Neural cell (in vitro differentiated cells): ENCODE data around the gene FUBP1. TPM values are rescaled to one million over a fixed set of nuclear protein-coding genes. Genes with fewer than 3 reads are reported as not detected.
"Not testable (repeated sequence)": the region's sequence is repeated elsewhere in the genome, so short reads cannot be mapped to it uniquely, and the experiment has no call there.

ENCODE experiments used
- H2AFZ ChIP-seq: fragments of 200-600, 300-800 bp; sonication (generic), shearing (Covaris generic); 2 replicates; pipeline ENCODE4 v1.6.0; 2014; ENCODE audit warnings: low read depth, mild to moderate bottlenecking, antibody characterized with exemption, low read length, moderate library complexity
- H3F3A ChIP-seq: fragments of 200-600 bp; shearing (Covaris generic); 2 replicates; pipeline ENCODE4 v1.6.1; 2016; ENCODE audit warnings: mild to moderate bottlenecking, moderate library complexity, mixed read lengths, antibody characterized with exemption, low read length; ENCODE audit not compliant: insufficient read depth, poor library complexity, severe bottlenecking
- H3K27ac ChIP-seq: fragments of 200-600, 300-800 bp; sonication (generic), shearing (Covaris generic); 2 replicates; pipeline ENCODE4 v1.5.1; 2014; ENCODE audit warnings: mild to moderate bottlenecking, low read length, moderate library complexity
- H3K27me3 ChIP-seq: fragments of 300-800, 200-600 bp; sonication (generic), shearing (Covaris generic); 2 replicates; pipeline ENCODE4 v1.6.0; 2014; ENCODE audit warnings: mild to moderate bottlenecking, low read depth, low read length, moderate library complexity; ENCODE audit not compliant: insufficient read depth
- H3K36me3 ChIP-seq: fragments of 300-800, 200-600 bp; sonication (generic), shearing (Covaris generic); 2 replicates; pipeline ENCODE4 v1.5.1; 2014; ENCODE audit warnings: mild to moderate bottlenecking, antibody characterized with exemption, low read length, moderate library complexity; ENCODE audit not compliant: insufficient read depth
- H3K4me2 ChIP-seq: fragments of 300-800, 200-600 bp; sonication (generic), shearing (Covaris generic); 2 replicates; pipeline ENCODE4 v1.6.0; 2014; ENCODE audit warnings: mild to moderate bottlenecking, low read length
- H3K4me3 ChIP-seq: fragments of 300-800, 200-600 bp; sonication (generic), shearing (Covaris generic); 2 replicates; pipeline ENCODE4 v1.5.1; 2014; ENCODE audit warnings: mild to moderate bottlenecking, low read length, moderate library complexity
- H3K79me2 ChIP-seq: fragments of 200-600 bp; shearing (Covaris generic); replicated peaks from 2 replicates; pipeline ENCODE4 v1.6.0; 2014; ENCODE audit warnings: mild to moderate bottlenecking, low read length, moderate library complexity; ENCODE audit not compliant: insufficient read depth
- H3K9ac ChIP-seq: fragments of 300-800, 200-600 bp; sonication (generic), shearing (Covaris generic); 2 replicates; pipeline ENCODE4 v1.6.1; 2016; ENCODE audit warnings: mild to moderate bottlenecking, low read length, mixed read lengths
- H3K9me2 ChIP-seq: fragments of 200-600 bp; shearing (Covaris generic); 2 replicates; pipeline ENCODE4 v1.6.1; 2016; ENCODE audit warnings: mild to moderate bottlenecking, low read length, mixed read lengths; ENCODE audit not compliant: insufficient read depth
- H3K9me3 ChIP-seq: fragments of 200-600, 300-800 bp; sonication (generic), shearing (Covaris generic); 2 replicates; pipeline ENCODE4 v1.6.1; 2016; ENCODE audit warnings: mild to moderate bottlenecking, mixed run types, low read length, moderate library complexity, mixed read lengths
- H4K20me1 ChIP-seq: fragments of 200-600 bp; shearing (Covaris generic); 2 replicates; pipeline ENCODE4 v1.6.1; 2016; ENCODE audit warnings: mild to moderate bottlenecking, mixed run types; ENCODE audit not compliant: insufficient read depth
- EP300 ChIP-seq: fragments of 450-650 bp; conservative IDR thresholded peaks from 2 replicates; pipeline ENCODE4 v1.6.1; 2014; ENCODE audit warnings: antibody characterized with exemption, mild to moderate bottlenecking, moderate library complexity; ENCODE audit not compliant: poor library complexity, severe bottlenecking
- EZH2 ChIP-seq: fragments of 200-600, 300-800 bp; shearing (Covaris generic), sonication (generic); IDR thresholded peaks from 2 replicates; pipeline ENCODE4 v1.6.1; 2014; ENCODE audit warnings: antibody characterized with exemption, low read length, borderline replicate concordance, mild to moderate bottlenecking; ENCODE audit not compliant: insufficient read depth, poor library complexity, severe bottlenecking
- MXI1 ChIP-seq: fragments of 450-650 bp; conservative IDR thresholded peaks from 2 replicates; pipeline ENCODE4 v1.6.1; 2014; ENCODE audit warnings: antibody characterized with exemption, mild to moderate bottlenecking; ENCODE audit not compliant: poor library complexity, severe bottlenecking
- POLR2AphosphoS5 ChIP-seq: IDR thresholded peaks from 2 replicates; pipeline ENCODE4 v1.6.1; 2012
- RAD21 ChIP-seq: fragments of 450-650 bp; conservative IDR thresholded peaks from 2 replicates; pipeline ENCODE4 v1.6.1; 2014; ENCODE audit warnings: antibody characterized with exemption, mild to moderate bottlenecking, moderate library complexity
- SMC3 ChIP-seq: fragments of 450-650 bp; conservative IDR thresholded peaks from 2 replicates; pipeline ENCODE4 v1.6.1; 2014; ENCODE audit warnings: antibody characterized with exemption, mild to moderate bottlenecking, moderate library complexity; ENCODE audit not compliant: poor library complexity
- TAF1 ChIP-seq: IDR thresholded peaks from 2 replicates; pipeline ENCODE4 v1.6.1; 2012; ENCODE audit warnings: low read depth
- polyA plus RNA-seq: library from polyadenylated mRNA; depleted of rRNA; stranded (reverse); fragments of >200 nt; gene quantifications from 2 replicates; pipeline ENCODE4 v1.2.3, GENCODE V29; 2014
- TF ChIP-seq, protein P1 (sequence below): fragments of 450-650 bp; IDR thresholded peaks from 2 replicates; pipeline ENCODE4 v1.5.1; 2014; ENCODE audit warnings: antibody characterized with exemption, mild to moderate bottlenecking, moderate library complexity; ENCODE audit not compliant: poor library complexity, severe bottlenecking

Gene FUBP1
- polyA plus RNA-seq, 1 donor from 2014 or later = 630 TPM

DNA sequence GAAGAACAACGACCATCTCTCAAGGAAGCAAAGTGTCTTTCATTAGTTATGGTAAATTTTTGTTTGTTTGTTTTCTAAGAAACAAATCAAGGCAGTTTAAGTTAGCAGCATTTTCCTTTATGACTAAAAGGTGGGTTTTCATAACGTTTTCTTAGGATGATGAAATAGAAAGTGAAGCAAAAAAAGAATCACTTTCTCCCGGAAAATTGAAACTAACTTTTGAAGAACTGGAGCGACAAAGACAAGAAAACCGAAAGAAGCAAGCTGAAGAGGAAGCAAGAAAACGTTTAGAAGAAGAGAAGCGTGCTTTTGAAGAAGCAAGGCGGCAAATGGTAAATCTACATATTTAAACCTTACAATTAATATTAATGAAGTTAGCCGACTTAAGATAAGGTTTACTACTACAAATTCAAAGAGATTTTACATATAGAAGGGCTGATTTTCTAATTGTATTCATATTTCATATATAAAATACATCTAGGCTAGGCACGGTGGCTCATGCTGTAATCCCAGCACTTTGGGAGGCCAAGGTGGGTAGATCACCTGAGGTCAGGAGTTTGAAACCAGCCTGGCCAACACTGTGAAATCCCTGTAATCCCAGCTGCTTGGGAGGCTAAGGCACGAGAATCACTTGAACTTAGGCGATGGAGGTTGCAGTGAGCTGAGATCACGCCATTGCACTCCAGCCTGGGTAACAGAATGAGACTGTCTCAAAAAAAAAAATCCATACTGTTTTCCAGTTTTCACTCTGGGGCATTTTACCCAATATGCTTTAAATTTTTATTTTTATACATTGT, 52.1 kb downstream of the FUBP1 start:
- Histone ChIP-seq H4K20me1 (no peaks in the 10 kb centered on the region), H3F3A (no peaks in the 10 kb centered on the region), H3K27me3 (no peaks in the 10 kb centered on the region), H3K79me2 (no peaks in the 10 kb centered on the region), H3K9me3 (no peaks in the 10 kb centered on the region), H3K36me3 (no peaks in the 10 kb centered on the region), H3K4me3 (no peak overlapping the region), H3K9me2 (no peaks in the 10 kb centered on the region), H3K9ac (no peak overlapping the region), H2AFZ (no peak overlapping the region), H3K27ac (no peak overlapping the region), H3K4me2 (no peak overlapping the region)
- TF ChIP-seq SMC3 (no peak), EP300 (no peak), TAF1 (no peak)

GRCh38 chr1:77925956-77926355, 52.9 kb downstream of the FUBP1 start:
- Histone ChIP-seq H3K27ac (no peak overlapping the region), H3K79me2 (no peaks in the 10 kb centered on the region), H3K9me2 (no peaks in the 10 kb centered on the region), H3K27me3 (no peaks in the 10 kb centered on the region), H3K36me3 (no peaks in the 10 kb centered on the region), H3K4me3 (no peak overlapping the region), H4K20me1 (no peaks in the 10 kb centered on the region), H3K4me2 (no peak overlapping the region), H3K9me3 (no peaks in the 10 kb centered on the region), H2AFZ (no peak overlapping the region), H3F3A (no peaks in the 10 kb centered on the region), H3K9ac (no peak overlapping the region)
- TF ChIP-seq, protein P1, sequence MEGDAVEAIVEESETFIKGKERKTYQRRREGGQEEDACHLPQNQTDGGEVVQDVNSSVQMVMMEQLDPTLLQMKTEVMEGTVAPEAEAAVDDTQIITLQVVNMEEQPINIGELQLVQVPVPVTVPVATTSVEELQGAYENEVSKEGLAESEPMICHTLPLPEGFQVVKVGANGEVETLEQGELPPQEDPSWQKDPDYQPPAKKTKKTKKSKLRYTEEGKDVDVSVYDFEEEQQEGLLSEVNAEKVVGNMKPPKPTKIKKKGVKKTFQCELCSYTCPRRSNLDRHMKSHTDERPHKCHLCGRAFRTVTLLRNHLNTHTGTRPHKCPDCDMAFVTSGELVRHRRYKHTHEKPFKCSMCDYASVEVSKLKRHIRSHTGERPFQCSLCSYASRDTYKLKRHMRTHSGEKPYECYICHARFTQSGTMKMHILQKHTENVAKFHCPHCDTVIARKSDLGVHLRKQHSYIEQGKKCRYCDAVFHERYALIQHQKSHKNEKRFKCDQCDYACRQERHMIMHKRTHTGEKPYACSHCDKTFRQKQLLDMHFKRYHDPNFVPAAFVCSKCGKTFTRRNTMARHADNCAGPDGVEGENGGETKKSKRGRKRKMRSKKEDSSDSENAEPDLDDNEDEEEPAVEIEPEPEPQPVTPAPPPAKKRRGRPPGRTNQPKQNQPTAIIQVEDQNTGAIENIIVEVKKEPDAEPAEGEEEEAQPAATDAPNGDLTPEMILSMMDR = no peak
- TF ChIP-seq EZH2 = no peak
- no peak for TF ChIP-seq TAF1
- no peak for TF ChIP-seq MXI1
- no peak for TF ChIP-seq POLR2AphosphoS5
- no peak for TF ChIP-seq EP300

DNA sequence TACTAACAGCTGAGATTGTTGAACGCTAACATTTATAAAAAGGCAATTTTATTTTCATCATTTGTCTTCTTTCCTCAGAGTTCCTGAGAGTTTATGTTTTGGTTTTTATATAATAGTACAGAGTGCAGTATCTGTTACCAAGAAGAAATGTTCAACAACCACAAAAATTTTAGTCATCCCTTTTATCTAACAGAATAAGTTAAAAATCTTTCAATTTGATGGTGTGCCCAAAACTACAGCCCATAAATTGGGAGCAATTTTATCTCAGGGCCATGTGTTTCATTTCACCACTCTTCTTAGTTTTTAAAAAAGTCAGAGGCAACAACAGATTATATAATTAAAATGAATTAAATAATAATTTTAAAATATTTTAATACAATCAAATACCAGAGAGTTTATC, 53.4 kb downstream of the FUBP1 start:
- Histone ChIP-seq H3K9ac (no peak overlapping the region), H4K20me1 (no peaks in the 10 kb centered on the region), H2AFZ (no peak overlapping the region), H3K9me2 (no peaks in the 10 kb centered on the region), H3K9me3 (no peaks in the 10 kb centered on the region), H3F3A (no peaks in the 10 kb centered on the region), H3K4me3 (no peak overlapping the region), H3K4me2 (no peak overlapping the region), H3K27ac (no peak overlapping the region), H3K36me3 (no peaks in the 10 kb centered on the region), H3K79me2 (no peaks in the 10 kb centered on the region), H3K27me3 (no peaks in the 10 kb centered on the region)
- no peak for TF ChIP-seq EZH2
- TF ChIP-seq MXI1 = no peak
- no peak for TF ChIP-seq RAD21
- TF ChIP-seq SMC3 = no peak

- not testable (repeated sequence) for H3K9ac ChIP-seq, H3K9me3 ChIP-seq, H4K20me1 ChIP-seq, H3K36me3 ChIP-seq, H3K4me2 ChIP-seq, H3K27ac ChIP-seq, H3K79me2 ChIP-seq, H3K27me3 ChIP-seq, H3K9me2 ChIP-seq, H3K4me3 ChIP-seq, H2AFZ ChIP-seq, H3F3A ChIP-seq
These were observed 60.0 kb downstream of the FUBP1 start for GRCh38 chr1:77918918-77919317.
